Peyer's patch (tissue), 4 donors: ENCODE data around the gene CCDC92B. TPM values are rescaled to one million over a fixed set of nuclear protein-coding genes. Genes with fewer than 3 reads are reported as not detected.
A peak's percentile ranks its signal among the peaks of the same experiment; 100 is the strongest.
"Not testable (repeated sequence)": the region's sequence is repeated elsewhere in the genome, so short reads cannot be mapped to it uniquely, and the experiment has no call there.

Experiments used
- DNase-seq, 3 donors: peaks; one replicate each; pipeline ENCODE4 v3.0.0-alpha.2; 2017 to 2019
- H3K27ac ChIP-seq, 4 donors: fragments of 200-600 bp; sonication (generic); one replicate each; pipeline ENCODE4 v1.5.1; 2016 to 2019
- H3K27me3 ChIP-seq, 2 donors: fragments of 200-600 bp; sonication (generic); one replicate each; pipeline ENCODE4 v1.5.1; 2019
- H3K36me3 ChIP-seq, 3 donors: fragments of 200-600 bp; sonication (generic); one replicate each; pipeline ENCODE4 v1.5.1; 2016 to 2019
- H3K4me1 ChIP-seq, 4 donors: fragments of 200-600 bp; sonication (generic); one replicate each; pipeline ENCODE4 v1.5.1; 2016 to 2019
- H3K4me3 ChIP-seq, 4 donors: fragments of 200-600 bp; sonication (generic); 1 replicate in 3 of 4; 2 replicates in 1 of 4; pipeline ENCODE4 v1.5.1; 2016 to 2019; ENCODE audit warnings: mild to moderate bottlenecking in 1 of 4
- H3K9me3 ChIP-seq, 4 donors: fragments of 200-600 bp; sonication (generic); one replicate each; pipeline ENCODE4 v1.5.1; 2016 to 2019; ENCODE audit warnings: mild to moderate bottlenecking in 1 of 4
- CTCF ChIP-seq, 6 experiments: fragments of 450-650 bp in 4 of 6; fragments of 200-600 bp in 2 of 6; sonication (generic) in 1 of 6; IDR thresholded peaks; one replicate each; pipeline ENCODE4 v1.5.1; 2017 to 2019; ENCODE audit warnings: antibody characterized with exemption in 6 of 6, mild to moderate bottlenecking in 3 of 6, moderate library complexity in 1 of 6
- POLR2A ChIP-seq, 2 donors: fragments of 450-650 bp; IDR thresholded peaks; one replicate each; pipeline ENCODE4 v1.5.1; 2017; ENCODE audit warnings: antibody characterized with exemption in 2 of 2, mild to moderate bottlenecking in 2 of 2, moderate library complexity in 2 of 2
- total RNA-seq, 4 donors: library from RNA; depleted of rRNA; stranded (reverse); fragments of >200 nt; gene quantifications; one replicate each; pipeline ENCODE4 v1.1.0, GENCODE V29; 2016

The CCDC92B gene
- total RNA-seq, 4 donors from 2014 or later: 1.5 to 1.6 TPM; not detected in 2

GRCh38 chr17:2789700-2790099 lies 40.2 kb upstream of the CCDC92B start:
- Histone ChIP-seq H3K9me3 (no peaks in the 10 kb centered on the region), H3K4me3 (no peak overlapping the region), H3K27me3 (no peaks in the 10 kb centered on the region), H3K4me1 (peaks cover 0 to 15% (median 4%) of the 10 kb centered on the region in 4 donors), H3K27ac (no peak overlapping the region), H3K36me3 (no peaks in the 10 kb centered on the region)
- no peak for DNase-seq
- TF ChIP-seq POLR2A (IDR thresholded peaks at IDR 0.05): no peak
- no peak for TF ChIP-seq CTCF (IDR thresholded peaks at IDR 0.05)

- no peaks in the 10 kb centered on the region for H3K27me3 ChIP-seq
- peak overlapping the region in 1 of 4 donors; percentile 39 for H3K27ac ChIP-seq
- peaks cover 0 to 13% (median 0%) of the 10 kb centered on the region in 4 donors for H3K4me1 ChIP-seq
- H3K36me3 ChIP-seq: no peaks in the 10 kb centered on the region
- DNase-seq: peak; percentile 85 to 97 (median 96)
- H3K9me3 ChIP-seq: no peaks in the 10 kb centered on the region
- H3K4me3 ChIP-seq: no peak overlapping the region
- TF ChIP-seq CTCF (IDR thresholded peaks at IDR 0.05) (peak; percentile 70 to 94 (median 86)), POLR2A (IDR thresholded peaks at IDR 0.05) (no peak)
Observed at GRCh38 chr17:2786176-2786881, 36.9 kb upstream of the CCDC92B start.

- H3K4me1 ChIP-seq, H3K4me3 ChIP-seq, H3K27me3 ChIP-seq, H3K9me3 ChIP-seq, DNase-seq, H3K27ac ChIP-seq, H3K36me3 ChIP-seq: not testable (repeated sequence)
Observed at GRCh38 chr17:2785376-2785775, 35.9 kb upstream of the CCDC92B start.

- Histone ChIP-seq H3K36me3 (no peaks in the 10 kb centered on the region), H3K27me3 (no peaks in the 10 kb centered on the region), H3K27ac (no peak overlapping the region), H3K4me1 (peaks cover 0 to 5% (median 0%) of the 10 kb centered on the region in 4 donors), H3K9me3 (no peaks in the 10 kb centered on the region), H3K4me3 (no peak overlapping the region)
- TF ChIP-seq CTCF (IDR thresholded peaks at IDR 0.05): no peak
- no peak for TF ChIP-seq POLR2A (IDR thresholded peaks at IDR 0.05)
- DNase-seq: no peak
Observed at GRCh38 chr17:2784864-2785263, 35.4 kb upstream of the CCDC92B start.

- H3K4me3 ChIP-seq: no peak overlapping the region
- H3K27ac ChIP-seq: no peak overlapping the region
- no peaks in the 10 kb centered on the region for H3K9me3 ChIP-seq
- no peak for TF ChIP-seq CTCF (IDR thresholded peaks at IDR 0.05)
- TF ChIP-seq POLR2A (IDR thresholded peaks at IDR 0.05): no peak
- no peaks in the 10 kb centered on the region for H3K36me3 ChIP-seq
- DNase-seq: no peak
- no peaks in the 10 kb centered on the region for H3K27me3 ChIP-seq
- peaks cover 0 to 5% (median 0%) of the 10 kb centered on the region in 4 donors for H3K4me1 ChIP-seq
Observed at GRCh38 chr17:2783310-2784030, 34.0 kb upstream of the CCDC92B start.

GRCh38 chr17:2782055-2782454 lies 32.6 kb upstream of the CCDC92B start:
- Histone ChIP-seq H3K9me3 (no peaks in the 10 kb centered on the region), H3K27ac (no peak overlapping the region), H3K4me3 (no peak overlapping the region), H3K36me3 (no peaks in the 10 kb centered on the region), H3K27me3 (peaks cover 0 to 3% of the 10 kb centered on the region in 2 donors), H3K4me1 (peaks cover 0 to 9% (median 0%) of the 10 kb centered on the region in 4 donors)
- no peak for DNase-seq
- TF ChIP-seq CTCF (IDR thresholded peaks at IDR 0.05) (no peak), POLR2A (IDR thresholded peaks at IDR 0.05) (no peak)

GRCh38 chr17:2781598-2781997 lies 32.1 kb upstream of the CCDC92B start:
- H3K27ac ChIP-seq, H3K27me3 ChIP-seq, DNase-seq, H3K4me3 ChIP-seq, H3K36me3 ChIP-seq, H3K9me3 ChIP-seq: not testable (repeated sequence)
- H3K4me1 ChIP-seq: peaks cover 0 to 12% (median 0%) of the 10 kb centered on the region in 4 donors
